ENCODE measurements around the gene ACSF3. TPM values are rescaled to one million over a fixed set of nuclear protein-coding genes. Genes with fewer than 3 reads are reported as not detected.

ACSF3 gene
- polyA plus RNA-seq, 1 donor from 2014 or later = 20.8 TPM

DNA sequence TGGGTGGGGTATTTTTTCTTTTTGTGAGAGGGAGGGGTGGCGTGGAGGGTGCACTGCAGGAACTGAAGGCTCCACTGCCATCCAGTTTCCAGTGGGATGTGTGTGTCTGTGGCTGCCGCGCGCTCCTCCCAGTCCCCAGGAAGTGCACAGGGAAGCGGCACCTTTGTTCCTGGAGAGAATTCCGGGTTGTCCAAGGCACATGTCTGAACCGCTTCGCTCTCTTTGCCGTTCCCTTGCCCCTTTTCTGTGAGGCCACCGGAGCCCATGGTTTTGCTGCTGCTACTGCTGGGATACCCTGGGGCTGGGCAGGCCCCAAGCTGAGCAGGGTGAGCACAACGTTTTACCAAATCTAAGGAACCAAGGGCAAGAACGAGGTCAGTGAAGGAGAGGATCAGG is 19.5 kb downstream of the ACSF3 start:
- no peak for TF ChIP-seq EZH2 (IDR thresholded peaks at IDR 0.05; ENCODE audit: borderline replicate concordance, insufficient read depth, low read length, poor library complexity, severe bottlenecking)
- TF ChIP-seq POLR2AphosphoS5 (IDR thresholded peaks at IDR 0.05) = no peak
- TF ChIP-seq TAF1 (IDR thresholded peaks at IDR 0.05; ENCODE audit: low read depth) = no peak
- TF ChIP-seq RAD21 (conservative IDR thresholded peaks at IDR 0.05) = no peak
- TF ChIP-seq, protein P1, sequence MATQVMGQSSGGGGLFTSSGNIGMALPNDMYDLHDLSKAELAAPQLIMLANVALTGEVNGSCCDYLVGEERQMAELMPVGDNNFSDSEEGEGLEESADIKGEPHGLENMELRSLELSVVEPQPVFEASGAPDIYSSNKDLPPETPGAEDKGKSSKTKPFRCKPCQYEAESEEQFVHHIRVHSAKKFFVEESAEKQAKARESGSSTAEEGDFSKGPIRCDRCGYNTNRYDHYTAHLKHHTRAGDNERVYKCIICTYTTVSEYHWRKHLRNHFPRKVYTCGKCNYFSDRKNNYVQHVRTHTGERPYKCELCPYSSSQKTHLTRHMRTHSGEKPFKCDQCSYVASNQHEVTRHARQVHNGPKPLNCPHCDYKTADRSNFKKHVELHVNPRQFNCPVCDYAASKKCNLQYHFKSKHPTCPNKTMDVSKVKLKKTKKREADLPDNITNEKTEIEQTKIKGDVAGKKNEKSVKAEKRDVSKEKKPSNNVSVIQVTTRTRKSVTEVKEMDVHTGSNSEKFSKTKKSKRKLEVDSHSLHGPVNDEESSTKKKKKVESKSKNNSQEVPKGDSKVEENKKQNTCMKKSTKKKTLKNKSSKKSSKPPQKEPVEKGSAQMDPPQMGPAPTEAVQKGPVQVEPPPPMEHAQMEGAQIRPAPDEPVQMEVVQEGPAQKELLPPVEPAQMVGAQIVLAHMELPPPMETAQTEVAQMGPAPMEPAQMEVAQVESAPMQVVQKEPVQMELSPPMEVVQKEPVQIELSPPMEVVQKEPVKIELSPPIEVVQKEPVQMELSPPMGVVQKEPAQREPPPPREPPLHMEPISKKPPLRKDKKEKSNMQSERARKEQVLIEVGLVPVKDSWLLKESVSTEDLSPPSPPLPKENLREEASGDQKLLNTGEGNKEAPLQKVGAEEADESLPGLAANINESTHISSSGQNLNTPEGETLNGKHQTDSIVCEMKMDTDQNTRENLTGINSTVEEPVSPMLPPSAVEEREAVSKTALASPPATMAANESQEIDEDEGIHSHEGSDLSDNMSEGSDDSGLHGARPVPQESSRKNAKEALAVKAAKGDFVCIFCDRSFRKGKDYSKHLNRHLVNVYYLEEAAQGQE (IDR thresholded peaks at IDR 0.05; ENCODE audit: borderline replicate concordance) = no peak
- TF ChIP-seq MXI1 (conservative IDR thresholded peaks at IDR 0.05; ENCODE audit: poor library complexity, severe bottlenecking) = no peak
- no peak for TF ChIP-seq EP300 (conservative IDR thresholded peaks at IDR 0.05; ENCODE audit: poor library complexity, severe bottlenecking)
- no peak for TF ChIP-seq SMC3 (conservative IDR thresholded peaks at IDR 0.05; ENCODE audit: poor library complexity)
- TF ChIP-seq, protein P2, sequence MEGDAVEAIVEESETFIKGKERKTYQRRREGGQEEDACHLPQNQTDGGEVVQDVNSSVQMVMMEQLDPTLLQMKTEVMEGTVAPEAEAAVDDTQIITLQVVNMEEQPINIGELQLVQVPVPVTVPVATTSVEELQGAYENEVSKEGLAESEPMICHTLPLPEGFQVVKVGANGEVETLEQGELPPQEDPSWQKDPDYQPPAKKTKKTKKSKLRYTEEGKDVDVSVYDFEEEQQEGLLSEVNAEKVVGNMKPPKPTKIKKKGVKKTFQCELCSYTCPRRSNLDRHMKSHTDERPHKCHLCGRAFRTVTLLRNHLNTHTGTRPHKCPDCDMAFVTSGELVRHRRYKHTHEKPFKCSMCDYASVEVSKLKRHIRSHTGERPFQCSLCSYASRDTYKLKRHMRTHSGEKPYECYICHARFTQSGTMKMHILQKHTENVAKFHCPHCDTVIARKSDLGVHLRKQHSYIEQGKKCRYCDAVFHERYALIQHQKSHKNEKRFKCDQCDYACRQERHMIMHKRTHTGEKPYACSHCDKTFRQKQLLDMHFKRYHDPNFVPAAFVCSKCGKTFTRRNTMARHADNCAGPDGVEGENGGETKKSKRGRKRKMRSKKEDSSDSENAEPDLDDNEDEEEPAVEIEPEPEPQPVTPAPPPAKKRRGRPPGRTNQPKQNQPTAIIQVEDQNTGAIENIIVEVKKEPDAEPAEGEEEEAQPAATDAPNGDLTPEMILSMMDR (IDR thresholded peaks at IDR 0.05; ENCODE audit: poor library complexity, severe bottlenecking) = no peak
- no peak overlapping the region for H3K9ac ChIP-seq (ENCODE audit: low read length)
- no peak overlapping the region for H3K4me2 ChIP-seq (ENCODE audit: low read length)
- H3K79me2 ChIP-seq (replicated peaks; ENCODE audit: insufficient read depth, low read length) = peaks cover 3% of the 10 kb centered on the region
- H3K9me2 ChIP-seq (ENCODE audit: insufficient read depth, low read length) = no peaks in the 10 kb centered on the region
- H3K27ac ChIP-seq (ENCODE audit: low read length) = no peak overlapping the region
- H3K27me3 ChIP-seq (ENCODE audit: insufficient read depth, low read depth, low read length) = no peaks in the 10 kb centered on the region
- no peak overlapping the region for H2AFZ ChIP-seq (ENCODE audit: low read depth, low read length)
- no peaks in the 10 kb centered on the region for H3F3A ChIP-seq (ENCODE audit: insufficient read depth, low read length, poor library complexity, severe bottlenecking)
- no peaks in the 10 kb centered on the region for H3K36me3 ChIP-seq (ENCODE audit: insufficient read depth, low read length)
- H3K9me3 ChIP-seq (ENCODE audit: low read length) = no peaks in the 10 kb centered on the region
- no peak overlapping the region for H3K4me3 ChIP-seq (ENCODE audit: low read length)
- H4K20me1 ChIP-seq (ENCODE audit: insufficient read depth) = no peaks in the 10 kb centered on the region

DNA sequence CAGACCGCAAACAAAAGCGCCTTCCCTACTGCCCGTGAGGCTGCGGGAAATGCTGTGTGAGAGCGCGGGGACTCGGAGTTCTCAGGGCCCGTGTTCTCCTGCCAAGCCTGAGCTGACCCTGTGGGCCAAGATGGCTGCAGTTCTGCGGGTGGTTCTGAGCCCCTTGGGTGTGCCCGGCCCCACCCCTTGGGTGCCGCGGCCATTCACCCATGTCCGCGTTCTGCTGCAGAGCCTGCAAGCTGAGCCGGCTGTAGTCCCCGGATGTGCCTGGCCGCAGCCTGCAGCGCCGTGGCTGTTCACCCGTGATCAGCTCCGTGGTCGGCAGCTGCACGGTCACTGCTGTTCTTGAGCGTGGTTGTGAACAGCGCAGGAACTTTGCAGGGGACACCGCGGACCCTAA is 20.0 kb downstream of the ACSF3 start:
- no peaks in the 10 kb centered on the region for H4K20me1 ChIP-seq (ENCODE audit: insufficient read depth)
- no peaks in the 10 kb centered on the region for H3K36me3 ChIP-seq (ENCODE audit: insufficient read depth, low read length)
- no peak overlapping the region for H3K27ac ChIP-seq (ENCODE audit: low read length)
- no peak overlapping the region for H3K4me3 ChIP-seq (ENCODE audit: low read length)
- no peaks in the 10 kb centered on the region for H3F3A ChIP-seq (ENCODE audit: insufficient read depth, low read length, poor library complexity, severe bottlenecking)
- no peaks in the 10 kb centered on the region for H3K9me2 ChIP-seq (ENCODE audit: insufficient read depth, low read length)
- H2AFZ ChIP-seq (ENCODE audit: low read depth, low read length) = no peak overlapping the region
- no peak overlapping the region for H3K4me2 ChIP-seq (ENCODE audit: low read length)
- peaks cover 3% of the 10 kb centered on the region for H3K79me2 ChIP-seq (replicated peaks; ENCODE audit: insufficient read depth, low read length)
- H3K9ac ChIP-seq (ENCODE audit: low read length) = no peak overlapping the region
- H3K27me3 ChIP-seq (ENCODE audit: insufficient read depth, low read depth, low read length) = no peaks in the 10 kb centered on the region
- no peaks in the 10 kb centered on the region for H3K9me3 ChIP-seq (ENCODE audit: low read length)
- TF ChIP-seq, protein P1 (IDR thresholded peaks at IDR 0.05; ENCODE audit: borderline replicate concordance) = no peak
- TF ChIP-seq MXI1 (conservative IDR thresholded peaks at IDR 0.05; ENCODE audit: poor library complexity, severe bottlenecking) (no peak), TAF1 (IDR thresholded peaks at IDR 0.05; ENCODE audit: low read depth) (no peak), SMC3 (conservative IDR thresholded peaks at IDR 0.05; ENCODE audit: poor library complexity) (no peak)

Data from neural cell (in vitro differentiated cells).